Upper lobe of left lung (tissue), 6 donors: Measurements from ENCODE around the gene PREX1. TPM values are rescaled to one million over a fixed set of nuclear protein-coding genes. Genes with fewer than 3 reads are reported as not detected.

Experiments used
- ATAC-seq, 2 donors: fragments of 200-7000 bp; cut with Tn5 transposase; one replicate each; pipeline ENCODE4 v1.9.1; 2022; ENCODE audit warnings: mild to moderate bottlenecking in 2 of 2, moderate library complexity in 2 of 2; ENCODE audit not compliant: low FRiP score in 2 of 2
- DNase-seq, 2 donors: peaks; one replicate each; pipeline ENCODE4 v3.0.0-alpha.2; 2019 to 2020
- H3K27ac ChIP-seq, 4 donors: fragments of 200-600 bp; sonication (generic); one replicate each; pipeline ENCODE4 v1.5.1; 2016 to 2019
- H3K27me3 ChIP-seq, 4 donors: fragments of 200-600 bp; sonication (generic); one replicate each; pipeline ENCODE4 v1.5.1; 2017 to 2019
- H3K36me3 ChIP-seq, 4 donors: fragments of 200-600 bp; sonication (generic); one replicate each; pipeline ENCODE4 v1.5.1; 2016 to 2019
- H3K4me1 ChIP-seq, 4 donors: fragments of 200-600 bp; sonication (generic); one replicate each; pipeline ENCODE4 v1.5.1; 2018 to 2019
- H3K4me3 ChIP-seq, 4 donors: fragments of 200-600 bp; sonication (generic); one replicate each; pipeline ENCODE4 v1.5.1; 2017 to 2019; ENCODE audit warnings: mild to moderate bottlenecking in 2 of 4, moderate library complexity in 1 of 4
- H3K9me3 ChIP-seq, 4 donors: fragments of 200-600 bp; sonication (generic); one replicate each; pipeline ENCODE4 v1.5.1; 2018 to 2019
- EP300 ChIP-seq, 4 donors: sonication (generic); formaldehyde crosslinking; IDR thresholded peaks; one replicate each; pipeline ENCODE4 v1.5.1; 2017; ENCODE audit warnings: antibody characterized with exemption in 4 of 4, control low read depth in 2 of 4
- POLR2A ChIP-seq, 4 donors: fragments of 450-650 bp; IDR thresholded peaks; one replicate each; pipeline ENCODE4 v1.5.1; 2016 to 2017; ENCODE audit warnings: antibody characterized with exemption in 4 of 4, mild to moderate bottlenecking in 2 of 4
- POLR2AphosphoS5 ChIP-seq, 2 donors: sonication (generic); formaldehyde crosslinking; IDR thresholded peaks; one replicate each; pipeline ENCODE4 v1.5.1; 2017; ENCODE audit warnings: antibody characterized with exemption in 2 of 2
- WGBS, 2 donors: methylation state at CpG; one replicate each; pipeline ENCODE4 v1.1.5; 2017 to 2018; 5-methylcytosine and 5-hydroxymethylcytosine counted together
- total RNA-seq, 6 donors: library from RNA; depleted of rRNA in 4 of 6; stranded (reverse); fragments of >200 nt in 4 of 6; gene quantifications; one replicate each; pipeline versions ENCODE4 v1.1.0 to v1.2.1, GENCODE V29; 2016 to 2021
- TF ChIP-seq, protein P1 (sequence below), 6 experiments: fragments of 450-650 bp in 4 of 6; fragments of 200-600 bp in 2 of 6; sonication (generic) in 2 of 6; IDR thresholded peaks; one replicate each; pipeline ENCODE4 v1.5.1; 2016 to 2019; ENCODE audit warnings: antibody characterized with exemption in 6 of 6
- donor health status: DM: no; HTN: no; CAD: no; lungs with moderate emphysema.
- donor health status: DM: no; HTN: yes; CAD: no; lungs with severe emphysema.

The PREX1 gene
- total RNA-seq, 6 donors from 2014 or later, result 42.8 to 177 (median 74.6) TPM

DNA sequence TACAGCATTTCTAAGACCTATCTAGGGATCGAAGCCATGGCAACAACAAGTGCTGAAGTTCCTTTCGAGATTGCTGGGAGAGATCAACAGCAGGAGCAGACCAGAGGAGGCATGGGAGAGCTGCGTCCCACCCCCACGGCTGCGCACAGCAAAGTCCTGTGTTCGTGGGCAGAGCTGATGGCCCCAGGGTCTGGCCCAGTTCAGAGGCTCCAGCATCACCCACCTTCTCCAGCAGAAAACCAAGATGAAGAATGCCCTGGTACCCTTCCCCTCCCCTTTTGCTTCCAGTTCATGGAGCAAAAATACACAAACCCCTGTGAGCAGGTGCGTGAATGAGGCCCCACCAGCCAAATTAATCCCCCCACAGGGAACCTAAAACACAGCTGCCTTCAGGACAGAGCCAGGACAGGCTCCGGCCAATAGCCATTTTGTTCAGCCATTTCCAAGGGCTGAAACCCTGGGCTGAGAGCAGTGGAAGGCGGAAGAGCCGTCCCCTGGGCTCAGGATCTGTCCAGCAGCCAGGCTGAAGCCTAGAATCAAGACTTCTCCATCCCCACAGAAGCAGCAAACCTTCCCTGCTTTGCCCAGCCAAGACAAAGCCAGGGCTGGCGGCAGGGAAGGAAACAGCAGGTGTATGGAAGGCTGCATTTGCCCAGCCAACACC, 102.8 kb downstream of the PREX1 start:
- Histone ChIP-seq H3K36me3 (peaks cover 0 to 28% (median 5%) of the 10 kb centered on the region in 4 donors), H3K27ac (peak overlapping the region; percentile 34 to 87 (median 84)), H3K27me3 (no peaks in the 10 kb centered on the region), H3K9me3 (no peaks in the 10 kb centered on the region), H3K4me1 (peaks cover 43 to 60% (median 51%) of the 10 kb centered on the region in 4 donors), H3K4me3 (no peak overlapping the region)
- ATAC-seq (no peak), DNase-seq (no peak)
- WGBS, 2 donors, result 86 to 88% methylated on average over 10 to 11 of the region's 11 CpGs
- TF ChIP-seq, protein P1, sequence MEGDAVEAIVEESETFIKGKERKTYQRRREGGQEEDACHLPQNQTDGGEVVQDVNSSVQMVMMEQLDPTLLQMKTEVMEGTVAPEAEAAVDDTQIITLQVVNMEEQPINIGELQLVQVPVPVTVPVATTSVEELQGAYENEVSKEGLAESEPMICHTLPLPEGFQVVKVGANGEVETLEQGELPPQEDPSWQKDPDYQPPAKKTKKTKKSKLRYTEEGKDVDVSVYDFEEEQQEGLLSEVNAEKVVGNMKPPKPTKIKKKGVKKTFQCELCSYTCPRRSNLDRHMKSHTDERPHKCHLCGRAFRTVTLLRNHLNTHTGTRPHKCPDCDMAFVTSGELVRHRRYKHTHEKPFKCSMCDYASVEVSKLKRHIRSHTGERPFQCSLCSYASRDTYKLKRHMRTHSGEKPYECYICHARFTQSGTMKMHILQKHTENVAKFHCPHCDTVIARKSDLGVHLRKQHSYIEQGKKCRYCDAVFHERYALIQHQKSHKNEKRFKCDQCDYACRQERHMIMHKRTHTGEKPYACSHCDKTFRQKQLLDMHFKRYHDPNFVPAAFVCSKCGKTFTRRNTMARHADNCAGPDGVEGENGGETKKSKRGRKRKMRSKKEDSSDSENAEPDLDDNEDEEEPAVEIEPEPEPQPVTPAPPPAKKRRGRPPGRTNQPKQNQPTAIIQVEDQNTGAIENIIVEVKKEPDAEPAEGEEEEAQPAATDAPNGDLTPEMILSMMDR (IDR thresholded peaks at IDR 0.05), result no peak
- TF ChIP-seq POLR2A (IDR thresholded peaks at IDR 0.05), result no peak

DNA sequence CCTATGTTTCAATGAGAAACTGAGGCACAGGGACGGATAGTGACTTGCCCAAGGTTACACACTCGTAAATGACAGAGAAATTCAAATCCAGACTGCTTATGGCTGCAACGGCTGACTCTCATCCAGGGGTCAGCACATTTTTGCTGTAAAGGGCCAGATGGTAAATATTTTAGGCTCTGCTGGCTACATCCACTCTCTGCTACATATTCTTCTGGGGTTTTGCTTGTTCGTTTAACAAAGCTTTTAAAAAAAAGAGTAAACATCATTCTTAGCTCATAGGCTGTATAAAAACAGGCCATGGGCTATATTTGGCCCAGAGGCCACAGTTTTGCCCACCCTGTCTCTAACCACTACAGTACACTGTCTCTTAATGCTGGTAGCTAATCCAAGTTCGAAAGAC, 103.4 kb downstream of the PREX1 start:
- 64 to 74% methylated on average over 5 of the region's 5 CpGs for WGBS, 2 donors
- Histone ChIP-seq H3K9me3 (no peaks in the 10 kb centered on the region), H3K27me3 (no peaks in the 10 kb centered on the region), H3K4me1 (peaks cover 48 to 60% (median 52%) of the 10 kb centered on the region in 4 donors), H3K4me3 (no peak overlapping the region), H3K27ac (peak overlapping the region; percentile 79 to 87 (median 84)), H3K36me3 (peaks cover 0 to 25% (median 5%) of the 10 kb centered on the region in 4 donors)
- ATAC-seq (no peak), DNase-seq (no peak)
- TF ChIP-seq POLR2AphosphoS5 (IDR thresholded peaks at IDR 0.05), result no peak
- TF ChIP-seq POLR2A (IDR thresholded peaks at IDR 0.05), result no peak
- no peak for TF ChIP-seq EP300 (IDR thresholded peaks at IDR 0.05)
- TF ChIP-seq, protein P1 (IDR thresholded peaks at IDR 0.05), result no peak

DNA sequence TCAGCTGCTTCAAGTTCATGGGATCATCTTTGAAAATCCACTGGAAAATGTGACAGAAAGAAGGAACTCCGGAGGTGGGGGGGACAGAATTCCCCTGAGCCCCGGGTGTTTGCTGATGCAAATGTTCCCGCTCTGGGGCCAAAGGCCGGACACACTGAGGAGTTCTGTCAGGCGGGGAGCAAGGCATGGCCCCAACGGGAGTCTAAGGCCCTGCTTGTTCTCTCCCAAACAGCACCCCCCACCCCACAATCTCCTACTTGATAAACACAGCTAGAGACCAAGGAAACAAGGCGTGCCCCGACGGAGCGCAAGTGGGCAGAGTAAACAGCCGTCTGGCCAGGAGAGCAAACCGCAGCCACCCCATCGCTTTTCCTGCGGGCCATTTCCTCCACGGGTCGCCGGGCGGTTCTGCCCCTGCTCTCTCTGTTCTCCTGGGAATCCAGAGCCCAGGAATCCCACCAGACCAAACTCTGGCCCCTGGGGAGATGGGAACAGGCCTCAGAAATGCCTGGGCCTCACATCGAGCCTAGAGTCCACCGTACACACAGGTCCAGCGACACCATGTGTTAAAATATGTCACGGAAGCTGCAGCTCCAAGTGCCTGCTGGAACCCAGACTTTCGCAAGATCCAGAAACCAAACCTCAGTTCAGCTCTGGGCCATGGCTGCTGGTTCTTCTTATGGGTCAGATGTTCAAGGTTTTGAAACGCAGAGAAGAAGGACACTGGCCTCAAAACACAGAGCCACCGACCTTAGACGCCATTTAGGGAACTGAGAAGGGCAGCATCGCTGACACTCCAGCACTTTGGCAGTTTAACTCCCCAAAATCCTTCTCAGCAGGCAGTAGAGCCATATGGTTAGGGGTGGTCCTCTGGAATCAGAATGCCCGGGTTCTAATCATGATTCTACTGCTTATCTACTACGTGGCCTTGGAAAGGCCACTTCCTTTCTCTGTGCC, 104.2 kb downstream of the PREX1 start:
- Histone ChIP-seq H3K36me3 (peaks cover 0 to 25% (median 5%) of the 10 kb centered on the region in 4 donors), H3K27ac (peak overlapping the region; percentile 79 to 87 (median 84)), H3K4me1 (peaks cover 48 to 67% (median 57%) of the 10 kb centered on the region in 4 donors), H3K27me3 (no peaks in the 10 kb centered on the region), H3K4me3 (peak overlapping the region in 1 of 4 donors; percentile 4), H3K9me3 (no peaks in the 10 kb centered on the region)
- no peak for TF ChIP-seq POLR2A (IDR thresholded peaks at IDR 0.05)
- TF ChIP-seq, protein P1 (IDR thresholded peaks at IDR 0.05), result peak in 3 of 6 experiments; percentile 4 to 9 (median 7)
- TF ChIP-seq EP300 (IDR thresholded peaks at IDR 0.05), result peak in 1 of 4 donors; percentile 52
- TF ChIP-seq POLR2AphosphoS5 (IDR thresholded peaks at IDR 0.05), result peak in 1 of 2 donors; percentile 65
- ATAC-seq (peak; percentile 60 to 70), DNase-seq (peak in 1 of 2 donors; percentile 72)
- WGBS, 2 donors, result 35 to 55% methylated on average over 18 to 23 of the region's 29 CpGs

DNA sequence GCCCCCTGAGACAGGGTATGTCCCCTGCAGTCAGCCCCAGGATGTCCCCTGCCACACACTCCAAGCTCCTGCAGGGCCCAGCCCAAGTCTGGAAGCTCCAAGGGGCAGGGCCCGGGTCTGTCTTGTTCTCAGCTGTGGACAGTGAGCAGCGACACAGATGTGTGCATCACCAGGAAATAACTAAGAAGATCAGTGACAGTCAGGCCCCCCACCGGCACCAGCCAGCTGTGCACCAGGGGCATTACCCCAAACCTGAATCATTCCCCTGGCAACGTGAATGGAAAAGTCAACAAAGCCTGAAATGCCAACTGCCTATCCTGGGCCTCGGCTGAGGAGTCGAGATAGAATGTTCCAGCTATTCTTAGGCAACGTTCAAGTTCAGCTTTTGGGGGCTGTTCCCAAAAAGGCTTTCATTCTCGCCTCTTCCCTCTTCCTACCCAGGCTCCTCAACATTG, 105.0 kb downstream of the PREX1 start:
- no peak for ATAC-seq
- peak in 1 of 2 donors; percentile 43 for DNase-seq
- H3K9me3 ChIP-seq, result no peaks in the 10 kb centered on the region
- no peaks in the 10 kb centered on the region for H3K27me3 ChIP-seq
- TF ChIP-seq POLR2A (IDR thresholded peaks at IDR 0.05) (no peak), EP300 (IDR thresholded peaks at IDR 0.05) (no peak)
- TF ChIP-seq, protein P1 (IDR thresholded peaks at IDR 0.05), result peak in 1 of 6 experiments; percentile 22
- peaks cover 54 to 72% (median 62%) of the 10 kb centered on the region in 4 donors for H3K4me1 ChIP-seq
- peaks cover 0 to 21% (median 5%) of the 10 kb centered on the region in 4 donors for H3K36me3 ChIP-seq
- H3K4me3 ChIP-seq, result no peak overlapping the region
- H3K27ac ChIP-seq, result peak overlapping the region; percentile 79 to 87 (median 84)
- WGBS, 2 donors, result 20 to 30% methylated on average over 6 to 7 of the region's 8 CpGs
